Measurements from ENCODE around the gene TFRC. TPM values are rescaled to one million over a fixed set of nuclear protein-coding genes. Genes with fewer than 3 reads are reported as not detected.

TFRC gene
- total and polyA plus RNA-seq, 3 experiments from 2014 or later, result 15.9 to 687 (median 669) TPM

- Histone ChIP-seq H3K4me1 (ENCODE audit: insufficient read depth, low read length) (no peaks in the 10 kb centered on the region), H3K27ac (ENCODE audit: low read depth, low read length) (no peak overlapping the region), H3K36me3 (ENCODE audit: insufficient read depth, low read length) (peaks cover 65% of the 10 kb centered on the region), H3K9me3 (ENCODE audit: low read length) (no peaks in the 10 kb centered on the region), H3K4me3 (ENCODE audit: low read length) (no peak overlapping the region), H3K27me3 (ENCODE audit: insufficient read depth, low read length, poor library complexity, severe bottlenecking) (no peaks in the 10 kb centered on the region)
- no peaks in the 10 kb centered on the region for H3K27me3 Mint-ChIP-seq
- ChIA-PET POLR2A (interaction anchor here (0.6 kb wide), 1 partner anchor 11 kb away, joined by 5 read pairs; no protein-coding TSS in a partner anchor), CTCF (no interaction called here)
- H3K9me3 Mint-ChIP-seq, result no peaks in the 10 kb centered on the region
- H3K27ac Mint-ChIP-seq, result no peak overlapping the region
- H3K36me3 Mint-ChIP-seq, result peaks cover 18 to 94% (median 28%) of the 10 kb centered on the region in 3 donors
- no peak for DNase-seq
- no peak overlapping the region for H3K4me3 Mint-ChIP-seq
- H3K4me1 Mint-ChIP-seq, result peaks cover 0 to under 1% (median 0%) of the 10 kb centered on the region in 3 donors
Observed at GRCh38 chr3:196054661-196055060, 27.2 kb downstream of the TFRC start.

DNA sequence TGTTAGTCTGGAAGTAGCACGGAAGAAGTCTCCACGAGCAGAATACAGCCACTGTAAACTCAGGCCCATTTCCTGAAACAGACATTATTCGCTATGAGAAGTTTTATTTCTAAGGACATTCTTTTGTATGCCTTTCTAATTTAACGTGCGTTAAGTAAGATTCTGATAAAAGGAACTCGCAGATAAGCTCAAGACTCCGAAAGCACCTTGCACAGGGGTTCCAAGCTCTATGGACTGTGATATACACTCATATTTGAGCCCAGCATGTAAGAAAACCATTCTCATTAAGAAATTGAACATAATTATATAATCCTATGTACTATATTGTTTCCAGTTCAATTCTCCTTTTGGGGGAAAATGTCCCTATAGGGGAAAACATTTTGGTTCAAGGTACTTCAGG is 28.4 kb downstream of the TFRC start:
- Histone ChIP-seq H3K27me3 (ENCODE audit: insufficient read depth, low read length, poor library complexity, severe bottlenecking) (no peaks in the 10 kb centered on the region), H3K9me3 (ENCODE audit: low read length) (no peaks in the 10 kb centered on the region), H3K27ac (ENCODE audit: low read depth, low read length) (no peak overlapping the region), H3K4me3 (ENCODE audit: low read length) (no peak overlapping the region), H3K36me3 (ENCODE audit: insufficient read depth, low read length) (peaks cover 64% of the 10 kb centered on the region), H3K4me1 (ENCODE audit: insufficient read depth, low read length) (no peaks in the 10 kb centered on the region)
- ChIA-PET CTCF (interaction anchor here (1.2 kb wide), 1 partner anchor 20 kb away, joined by 3 read pairs; no protein-coding TSS in a partner anchor), POLR2A (no interaction called here)
- Mint-ChIP-seq H3K27me3 (no peaks in the 10 kb centered on the region), H3K4me3 (no peak overlapping the region), H3K27ac (no peak overlapping the region), H3K36me3 (peaks cover 18 to 96% (median 35%) of the 10 kb centered on the region in 3 donors), H3K9me3 (no peaks in the 10 kb centered on the region), H3K4me1 (no peaks in the 10 kb centered on the region)
- no peak for DNase-seq

DNA sequence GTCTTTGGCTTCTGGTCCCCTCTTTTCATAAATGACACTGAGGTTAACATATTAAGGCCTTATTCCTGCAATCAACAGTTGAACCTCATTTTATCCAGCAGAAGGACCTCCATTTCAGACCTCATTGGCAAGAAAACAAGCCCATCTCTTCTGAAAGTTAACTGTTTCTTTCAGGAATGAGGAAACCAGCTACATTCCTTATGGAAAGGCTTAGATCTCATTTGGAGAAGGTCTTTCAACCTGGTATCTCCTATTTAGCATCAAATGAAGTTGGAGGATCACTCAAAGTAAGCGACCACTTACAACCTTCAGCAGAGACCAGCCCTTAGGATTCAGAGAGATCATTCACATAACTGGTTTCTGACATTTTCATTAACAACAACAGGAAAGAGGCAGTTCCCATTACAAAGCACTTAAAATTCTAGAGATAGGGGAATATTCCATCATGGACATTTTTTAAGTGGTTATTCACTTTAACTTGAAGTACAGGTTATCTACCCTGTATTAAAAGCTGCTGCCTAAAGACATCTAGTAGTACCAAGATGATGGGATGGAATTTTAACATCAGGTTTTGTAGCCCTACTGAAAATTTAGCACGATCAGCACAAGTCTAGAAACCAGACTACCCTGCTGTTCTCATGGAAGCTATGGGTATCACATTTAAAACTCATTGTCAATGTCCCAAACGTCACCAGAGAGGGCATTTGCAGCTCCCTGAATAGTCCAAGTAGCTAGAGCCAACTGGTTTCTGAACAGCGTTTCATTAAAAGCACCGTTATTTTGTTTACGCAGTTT is 30.4 kb downstream of the TFRC start:
- CTCF ChIA-PET, result interaction anchor here (0.8 kb wide), 1 partner anchor 21 kb away, joined by 3 read pairs; no protein-coding TSS in a partner anchor
- POLR2A ChIA-PET, result interaction anchor here (0.7 kb wide), 1 partner anchor 50 kb away, joined by 7 read pairs; no protein-coding TSS in a partner anchor
- no peak overlapping the region for H3K27ac ChIP-seq (ENCODE audit: low read depth, low read length)
- no peaks in the 10 kb centered on the region for H3K4me1 Mint-ChIP-seq
- H3K27ac Mint-ChIP-seq, result peak overlapping the region in 2 of 8 donors; percentile 9 to 67
- no peak for DNase-seq
- H3K4me3 Mint-ChIP-seq, result no peak overlapping the region
- H3K9me3 ChIP-seq (ENCODE audit: low read length), result no peaks in the 10 kb centered on the region
- H3K4me1 ChIP-seq (ENCODE audit: insufficient read depth, low read length), result no peaks in the 10 kb centered on the region
- H3K27me3 Mint-ChIP-seq, result no peaks in the 10 kb centered on the region
- no peaks in the 10 kb centered on the region for H3K9me3 Mint-ChIP-seq
- no peak overlapping the region for H3K4me3 ChIP-seq (ENCODE audit: low read length)
- H3K36me3 ChIP-seq (ENCODE audit: insufficient read depth, low read length), result peaks cover 45% of the 10 kb centered on the region
- H3K36me3 Mint-ChIP-seq, result peaks cover 8 to 84% (median 26%) of the 10 kb centered on the region in 3 donors
- no peaks in the 10 kb centered on the region for H3K27me3 ChIP-seq (ENCODE audit: insufficient read depth, low read length, poor library complexity, severe bottlenecking)

DNA sequence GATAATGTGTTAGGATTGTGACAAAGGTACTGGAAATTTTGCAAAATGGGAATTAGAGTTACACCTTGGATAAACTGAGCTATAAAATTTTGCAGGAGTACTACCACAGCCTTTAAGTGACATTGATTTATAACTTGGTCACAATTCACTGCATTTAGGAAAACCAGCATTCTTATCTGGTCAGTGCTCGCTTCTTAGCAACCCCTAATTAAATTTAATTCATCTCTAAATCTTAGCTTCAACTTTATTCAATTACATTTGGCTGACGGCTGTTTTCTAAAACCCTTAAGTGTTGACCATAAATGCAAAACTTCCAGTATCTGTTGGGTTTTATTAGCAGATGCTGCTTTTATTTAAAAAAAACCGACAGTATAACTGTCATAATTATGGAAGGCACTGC is 31.3 kb downstream of the TFRC start:
- Mint-ChIP-seq H3K27me3 (no peaks in the 10 kb centered on the region), H3K36me3 (peaks cover 8 to 77% (median 27%) of the 10 kb centered on the region in 3 donors), H3K9me3 (no peaks in the 10 kb centered on the region), H3K27ac (no peak overlapping the region), H3K4me1 (no peaks in the 10 kb centered on the region), H3K4me3 (no peak overlapping the region)
- Histone ChIP-seq H3K36me3 (ENCODE audit: insufficient read depth, low read length) (peaks cover 42% of the 10 kb centered on the region), H3K9me3 (ENCODE audit: low read length) (no peaks in the 10 kb centered on the region), H3K27ac (ENCODE audit: low read depth, low read length) (no peak overlapping the region), H3K4me1 (ENCODE audit: insufficient read depth, low read length) (no peaks in the 10 kb centered on the region), H3K27me3 (ENCODE audit: insufficient read depth, low read length, poor library complexity, severe bottlenecking) (no peaks in the 10 kb centered on the region), H3K4me3 (ENCODE audit: low read length) (no peak overlapping the region)
- ChIA-PET CTCF (no interaction called here), POLR2A (no interaction called here)
- DNase-seq, result no peak

DNA sequence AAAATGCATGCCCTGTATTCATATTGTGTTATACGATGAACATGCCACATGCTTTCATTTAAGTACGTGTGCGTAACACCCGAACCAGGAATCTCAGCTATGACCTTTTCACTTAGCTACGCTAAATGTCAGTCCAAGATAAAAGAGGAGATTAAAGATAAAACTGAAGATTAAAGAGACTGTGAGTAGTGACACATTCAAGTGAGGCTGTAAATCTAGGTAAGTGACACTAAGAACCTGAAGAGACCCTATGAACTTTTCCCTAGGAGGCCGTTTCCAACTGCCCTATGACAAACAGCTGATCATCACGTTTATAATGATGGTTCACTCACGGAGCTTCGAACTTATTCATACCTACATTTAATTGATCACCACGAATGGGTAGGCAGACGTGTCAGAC is 32.2 kb downstream of the TFRC start:
- no peak for DNase-seq
- no peaks in the 10 kb centered on the region for H3K9me3 Mint-ChIP-seq
- POLR2A ChIA-PET, result interaction anchor here (0.6 kb wide), 1 partner anchor 88 kb away, joined by 3 read pairs; no protein-coding TSS in a partner anchor
- H3K27me3 ChIP-seq (ENCODE audit: insufficient read depth, low read length, poor library complexity, severe bottlenecking), result no peaks in the 10 kb centered on the region
- H3K27ac Mint-ChIP-seq, result peak overlapping the region in 1 of 8 donors; percentile 10
- no peaks in the 10 kb centered on the region for H3K4me1 ChIP-seq (ENCODE audit: insufficient read depth, low read length)
- no peaks in the 10 kb centered on the region for H3K27me3 Mint-ChIP-seq
- no peak overlapping the region for H3K27ac ChIP-seq (ENCODE audit: low read depth, low read length)
- no peaks in the 10 kb centered on the region for H3K9me3 ChIP-seq (ENCODE audit: low read length)
- H3K36me3 ChIP-seq (ENCODE audit: insufficient read depth, low read length), result peaks cover 33% of the 10 kb centered on the region
- H3K4me1 Mint-ChIP-seq, result no peaks in the 10 kb centered on the region
- H3K4me3 ChIP-seq (ENCODE audit: low read length), result no peak overlapping the region
- H3K4me3 Mint-ChIP-seq, result no peak overlapping the region
- CTCF ChIA-PET, result no interaction called here
- peaks cover 4 to 72% (median 19%) of the 10 kb centered on the region in 3 donors for H3K36me3 Mint-ChIP-seq

DNA sequence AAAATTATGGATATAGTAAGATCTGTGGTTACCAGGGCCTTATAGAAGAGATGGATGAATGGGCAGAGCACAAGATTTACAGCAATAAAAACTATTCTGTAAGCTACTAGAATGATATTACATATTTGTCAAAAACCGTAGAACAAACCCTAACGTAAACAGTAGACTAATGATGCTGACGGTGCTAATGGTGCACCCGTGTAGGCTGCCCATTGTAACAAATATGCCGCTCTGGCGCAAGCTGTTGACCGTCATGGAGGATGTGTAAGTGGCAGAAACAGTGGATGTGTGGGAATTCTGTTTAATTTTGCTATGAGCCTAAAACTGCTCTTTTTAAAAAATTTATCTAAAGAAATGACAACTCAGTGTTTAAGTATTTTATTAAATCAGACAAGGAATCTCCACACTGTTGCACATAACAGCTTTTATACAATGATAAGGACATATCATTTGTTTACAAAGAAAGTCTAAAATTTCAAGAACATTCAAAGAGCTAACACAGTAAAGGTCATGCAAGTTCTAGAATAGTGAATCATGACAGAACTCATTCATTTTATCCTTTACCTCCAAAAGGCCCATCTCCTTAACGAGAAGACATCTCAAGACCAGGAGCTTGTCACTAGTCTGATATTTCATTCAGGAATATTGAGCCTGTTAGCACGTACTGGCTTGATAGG is 32.8 kb downstream of the TFRC start:
- ChIA-PET POLR2A (no interaction called here), CTCF (no interaction called here)
- DNase-seq, result no peak
- H3K9me3 ChIP-seq (ENCODE audit: low read length), result no peaks in the 10 kb centered on the region
- Mint-ChIP-seq H3K27ac (peak overlapping the region in 2 of 8 donors; percentile 2 to 33), H3K36me3 (peaks cover 4 to 69% (median 16%) of the 10 kb centered on the region in 3 donors), H3K4me1 (no peaks in the 10 kb centered on the region), H3K27me3 (no peaks in the 10 kb centered on the region), H3K4me3 (no peak overlapping the region), H3K9me3 (no peaks in the 10 kb centered on the region)
- no peak overlapping the region for H3K4me3 ChIP-seq (ENCODE audit: low read length)
- peaks cover 31% of the 10 kb centered on the region for H3K36me3 ChIP-seq (ENCODE audit: insufficient read depth, low read length)
- no peak overlapping the region for H3K27ac ChIP-seq (ENCODE audit: low read depth, low read length)
- H3K27me3 ChIP-seq (ENCODE audit: insufficient read depth, low read length, poor library complexity, severe bottlenecking), result no peaks in the 10 kb centered on the region
- no peaks in the 10 kb centered on the region for H3K4me1 ChIP-seq (ENCODE audit: insufficient read depth, low read length)

DNA sequence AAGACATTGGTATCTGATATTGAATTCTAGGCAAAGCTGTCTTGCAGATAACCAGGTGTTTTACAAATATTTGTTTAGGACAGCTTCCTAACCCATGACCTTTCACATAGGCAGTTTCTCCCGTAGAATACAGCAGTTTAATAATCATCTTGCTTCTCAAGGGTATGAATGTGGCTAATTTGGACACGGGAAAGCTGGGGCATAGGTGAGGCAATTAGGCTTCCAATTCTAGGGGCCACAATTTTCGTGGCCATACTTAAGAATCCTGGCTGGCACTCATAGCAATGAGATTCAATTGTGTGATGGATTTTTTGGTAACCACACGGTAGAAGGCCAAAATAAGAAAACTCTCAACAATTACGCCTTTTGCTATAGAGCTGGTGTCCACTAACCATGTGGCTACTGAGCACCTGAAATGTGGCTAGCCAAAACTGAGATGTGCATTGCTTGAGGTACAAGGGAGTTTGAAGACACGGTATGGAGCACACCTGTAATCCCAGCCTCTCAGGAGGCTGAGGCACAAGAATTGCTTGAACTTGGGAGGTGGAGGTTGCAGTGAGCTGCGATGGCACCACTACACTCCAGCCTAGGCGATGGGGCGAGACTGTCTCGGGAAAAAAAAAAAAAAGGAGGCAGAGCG is 34.4 kb downstream of the TFRC start:
- Mint-ChIP-seq H3K4me3 (no peak overlapping the region), H3K36me3 (peaks cover 12 to 58% (median 18%) of the 10 kb centered on the region in 3 donors), H3K9me3 (peaks cover 0 to 3% (median 3%) of the 10 kb centered on the region in 5 donors), H3K4me1 (no peaks in the 10 kb centered on the region), H3K27me3 (no peaks in the 10 kb centered on the region), H3K27ac (peak overlapping the region in 1 of 8 donors; percentile 43)
- no peak overlapping the region for H3K4me3 ChIP-seq (ENCODE audit: low read length)
- H3K27ac ChIP-seq (ENCODE audit: low read depth, low read length), result no peak overlapping the region
- DNase-seq, result no peak
- H3K36me3 ChIP-seq (ENCODE audit: insufficient read depth, low read length), result peaks cover 18% of the 10 kb centered on the region
- H3K4me1 ChIP-seq (ENCODE audit: insufficient read depth, low read length), result no peaks in the 10 kb centered on the region
- POLR2A ChIA-PET, result no interaction called here
- no peaks in the 10 kb centered on the region for H3K27me3 ChIP-seq (ENCODE audit: insufficient read depth, low read length, poor library complexity, severe bottlenecking)
- no peaks in the 10 kb centered on the region for H3K9me3 ChIP-seq (ENCODE audit: low read length)
- CTCF ChIA-PET, result interaction anchor here (0.9 kb wide), 1 partner anchor 26 kb away, joined by 4 read pairs; no protein-coding TSS in a partner anchor
